Osteoblast (primary cell): ENCODE data around the gene PLCG1. TPM values are rescaled to one million over a fixed set of nuclear protein-coding genes. Genes with fewer than 3 reads are reported as not detected.

ENCODE experiments used
- DNase-seq: peaks from one replicate; pipeline ENCODE4 v3.0.0; 2011; ENCODE audit warnings: low spot score, mixed read lengths; ENCODE audit not compliant: insufficient read length; ENCODE audit errors: missing footprints
- H2AFZ ChIP-seq: 2 replicates; pipeline ENCODE4 v1.6.0; 2011; ENCODE audit warnings: mild to moderate bottlenecking, low read length
- H3K27ac ChIP-seq: 2 replicates; pipeline ENCODE4 v1.5.1; 2011; ENCODE audit warnings: mild to moderate bottlenecking, low read depth, low read length, moderate library complexity
- H3K27me3 ChIP-seq: 2 replicates; pipeline ENCODE4 v1.6.0; 2012; ENCODE audit warnings: mild to moderate bottlenecking, control low read depth, inconsistent platforms, low read length, moderate library complexity; ENCODE audit not compliant: insufficient read depth
- H3K36me3 ChIP-seq: 2 replicates; pipeline ENCODE4 v1.5.1; 2011; ENCODE audit warnings: mild to moderate bottlenecking, low read length, control low read depth, moderate library complexity; ENCODE audit not compliant: insufficient read depth
- H3K4me1 ChIP-seq: 2 replicates; pipeline ENCODE4 v1.5.1; 2011; ENCODE audit warnings: mild to moderate bottlenecking, low read length, control low read depth, moderate library complexity; ENCODE audit not compliant: insufficient read depth
- H3K4me2 ChIP-seq: 2 replicates; pipeline ENCODE4 v1.6.0; 2011; ENCODE audit warnings: mild to moderate bottlenecking, low read length; ENCODE audit not compliant: insufficient read depth
- H3K4me3 ChIP-seq: fragments of 200-600 bp; sonication (generic); 3 replicates; pipeline ENCODE4 v1.5.1; 2012; ENCODE audit warnings: mild to moderate bottlenecking, low read length, inconsistent platforms; ENCODE audit not compliant: insufficient read depth
- H3K79me2 ChIP-seq: 2 replicates; pipeline ENCODE4 v1.6.0; 2012; ENCODE audit warnings: mild to moderate bottlenecking, low read length, control low read depth, inconsistent platforms; ENCODE audit not compliant: insufficient read depth
- H3K9me3 ChIP-seq: 2 replicates; pipeline ENCODE4 v1.5.1; 2011; ENCODE audit warnings: low read depth, low read length, control low read depth
- H4K20me1 ChIP-seq: 2 replicates; pipeline ENCODE4 v1.6.0; 2012; ENCODE audit warnings: mild to moderate bottlenecking, low read length, control low read depth; ENCODE audit not compliant: insufficient read depth
- CTCF ChIP-seq: IDR thresholded peaks from 2 replicates; pipeline ENCODE4 v1.5.1; 2011; ENCODE audit warnings: mild to moderate bottlenecking, low read depth, low read length, moderate library complexity; ENCODE audit errors: extremely low read depth
- total RNA-seq: library from RNA; depleted of rRNA; stranded (reverse); fragments of >200 nt; gene quantifications from 2 replicates; pipeline ENCODE4 v1.2.3, GENCODE V29; 2012

The PLCG1 gene
- total RNA-seq, 1 donor: 72.4 TPM

- Histone ChIP-seq H3K4me2 (peak overlapping the region; percentile 67), H3K36me3 (peaks cover 39% of the 10 kb centered on the region), H4K20me1 (no peaks in the 10 kb centered on the region), H3K4me1 (peaks cover 29% of the 10 kb centered on the region), H3K79me2 (peaks cover 29% of the 10 kb centered on the region), H3K4me3 (no peak overlapping the region), H3K9me3 (no peaks in the 10 kb centered on the region), H3K27me3 (no peaks in the 10 kb centered on the region), H2AFZ (no peak overlapping the region), H3K27ac (peak overlapping the region; percentile 95)
- peak; percentile 18 for DNase-seq
- no peak for TF ChIP-seq CTCF
These were observed 41.2 kb downstream of the PLCG1 start for GRCh38 chr20:41178495-41178894.

GRCh38 chr20:41178904-41179432 is 41.6 kb downstream of the PLCG1 start:
- Histone ChIP-seq H3K27ac (peak overlapping the region; percentile 95), H3K79me2 (peaks cover 29% of the 10 kb centered on the region)
- no peak for DNase-seq

GRCh38 chr20:41179961-41180360 is 42.6 kb downstream of the PLCG1 start:
- TF ChIP-seq CTCF: no peak
- no peak overlapping the region for H2AFZ ChIP-seq

More at GRCh38 chr20:41178904-41179432, 41.6 kb downstream of the PLCG1 start:
- no peaks in the 10 kb centered on the region for H3K9me3 ChIP-seq
- no peaks in the 10 kb centered on the region for H4K20me1 ChIP-seq
- peaks cover 29% of the 10 kb centered on the region for H3K4me1 ChIP-seq
- no peak overlapping the region for H2AFZ ChIP-seq
- no peak overlapping the region for H3K4me2 ChIP-seq
- no peak for TF ChIP-seq CTCF
- no peak overlapping the region for H3K4me3 ChIP-seq
- H3K27me3 ChIP-seq: no peaks in the 10 kb centered on the region
- H3K36me3 ChIP-seq: peaks cover 39% of the 10 kb centered on the region

GRCh38 chr20:41180599-41181333 is 43.4 kb downstream of the PLCG1 start:
- Histone ChIP-seq H3K4me3 (no peak overlapping the region), H3K4me1 (peaks cover 29% of the 10 kb centered on the region), H3K79me2 (peaks cover 29% of the 10 kb centered on the region), H3K9me3 (no peaks in the 10 kb centered on the region), H2AFZ (no peak overlapping the region), H3K4me2 (no peak overlapping the region), H3K36me3 (peaks cover 34% of the 10 kb centered on the region), H3K27me3 (no peaks in the 10 kb centered on the region), H3K27ac (no peak overlapping the region), H4K20me1 (no peaks in the 10 kb centered on the region)
- no peak for TF ChIP-seq CTCF
- DNase-seq: no peak

More at GRCh38 chr20:41179961-41180360, 42.6 kb downstream of the PLCG1 start:
- Histone ChIP-seq H3K79me2 (peaks cover 29% of the 10 kb centered on the region), H3K4me1 (peaks cover 29% of the 10 kb centered on the region), H3K4me3 (no peak overlapping the region), H3K27ac (no peak overlapping the region), H3K9me3 (no peaks in the 10 kb centered on the region), H4K20me1 (no peaks in the 10 kb centered on the region), H3K27me3 (no peaks in the 10 kb centered on the region), H3K36me3 (peaks cover 38% of the 10 kb centered on the region), H3K4me2 (no peak overlapping the region)
- no peak for DNase-seq
